Fibroblast of skin of scalp (primary cell): ENCODE measurements around the gene SNIP1. TPM values are rescaled to one million over a fixed set of nuclear protein-coding genes. Genes with fewer than 3 reads are reported as not detected.
"Not testable (repeated sequence)": the region's sequence is repeated elsewhere in the genome, so short reads cannot be mapped to it uniquely, and the experiment has no call there.

Experiments used
- DNase-seq: peaks from one replicate; pipeline ENCODE4 v3.0.0-alpha.2; 2013
- polyA plus RNA-seq, 2 experiments: library from polyadenylated mRNA; unstranded; fragments of 120-200 nt; gene quantifications; one replicate each; pipeline ENCODE4 v1.2.1, GENCODE V29; 2013; ENCODE audit not compliant: insufficient read length in 2 of 2

SNIP1 gene
- 12.9 TPM for polyA plus RNA-seq (2013, experiment 1 of 2; ENCODE audit: insufficient read length)
- 10.6 TPM for polyA plus RNA-seq (2013, experiment 2 of 2; ENCODE audit: insufficient read length)

GRCh38 chr1:37553927-37554808 is at the start of gene SNIP1:
Gene SNIP1, minus strand, starts transcription at chr1:37554293. Its CDS starts 64 bp downstream, at chr1:37554229.
- DNase-seq: peak; percentile 95

- DNase-seq: peak; percentile 37
Measured at GRCh38 chr1:37602750-37603694, 48.9 kb upstream of the SNIP1 start.

GRCh38 chr1:37601441-37601840 is 47.3 kb upstream of the SNIP1 start:
- no peak for DNase-seq

- no peak for DNase-seq
Measured at GRCh38 chr1:37599940-37600339, 45.8 kb upstream of the SNIP1 start.

- no peak for DNase-seq
Measured at GRCh38 chr1:37596182-37596667, 42.1 kb upstream of the SNIP1 start.

GRCh38 chr1:37595440-37596181 is 41.5 kb upstream of the SNIP1 start, which contains the start of gene GNL2:
Gene GNL2, minus strand, starts transcription at chr1:37595937. Its CDS starts 115 bp downstream, at chr1:37595822.
- peak; percentile 94 for DNase-seq

- DNase-seq: no peak
Measured at GRCh38 chr1:37593726-37594125, 39.6 kb upstream of the SNIP1 start.

- no peak for DNase-seq
Measured at GRCh38 chr1:37588939-37589338, 34.8 kb upstream of the SNIP1 start.

GRCh38 chr1:37584544-37584943 is 30.5 kb upstream of the SNIP1 start:
- not testable (repeated sequence) for DNase-seq

GRCh38 chr1:37575692-37576091 is 21.6 kb upstream of the SNIP1 start:
- no peak for DNase-seq

GRCh38 chr1:37574834-37575480 is 20.9 kb upstream of the SNIP1 start:
- DNase-seq: peak; percentile 40

- DNase-seq: no peak
Measured at GRCh38 chr1:37570528-37571334, 16.6 kb upstream of the SNIP1 start.

- DNase-seq: no peak
Measured at GRCh38 chr1:37567023-37567422, 12.9 kb upstream of the SNIP1 start.

GRCh38 chr1:37564892-37565291 is 10.8 kb upstream of the SNIP1 start:
- no peak for DNase-seq

GRCh38 chr1:37562984-37563383 is 8.9 kb upstream of the SNIP1 start:
- no peak for DNase-seq

- peak; percentile 44 for DNase-seq
Measured at GRCh38 chr1:37561133-37562132, 7.3 kb upstream of the SNIP1 start.

GRCh38 chr1:37560401-37561132 is 6.5 kb upstream of the SNIP1 start:
- no peak for DNase-seq

GRCh38 chr1:37559957-37560379 is 5.9 kb upstream of the SNIP1 start:
- DNase-seq: not testable (repeated sequence)
